ENCODE data around the gene KDM2B.

- TF ChIP-seq EZH2 (IDR thresholded peaks at IDR 0.05; ENCODE audit: low read length) = no peak
- TF ChIP-seq, protein P1, sequence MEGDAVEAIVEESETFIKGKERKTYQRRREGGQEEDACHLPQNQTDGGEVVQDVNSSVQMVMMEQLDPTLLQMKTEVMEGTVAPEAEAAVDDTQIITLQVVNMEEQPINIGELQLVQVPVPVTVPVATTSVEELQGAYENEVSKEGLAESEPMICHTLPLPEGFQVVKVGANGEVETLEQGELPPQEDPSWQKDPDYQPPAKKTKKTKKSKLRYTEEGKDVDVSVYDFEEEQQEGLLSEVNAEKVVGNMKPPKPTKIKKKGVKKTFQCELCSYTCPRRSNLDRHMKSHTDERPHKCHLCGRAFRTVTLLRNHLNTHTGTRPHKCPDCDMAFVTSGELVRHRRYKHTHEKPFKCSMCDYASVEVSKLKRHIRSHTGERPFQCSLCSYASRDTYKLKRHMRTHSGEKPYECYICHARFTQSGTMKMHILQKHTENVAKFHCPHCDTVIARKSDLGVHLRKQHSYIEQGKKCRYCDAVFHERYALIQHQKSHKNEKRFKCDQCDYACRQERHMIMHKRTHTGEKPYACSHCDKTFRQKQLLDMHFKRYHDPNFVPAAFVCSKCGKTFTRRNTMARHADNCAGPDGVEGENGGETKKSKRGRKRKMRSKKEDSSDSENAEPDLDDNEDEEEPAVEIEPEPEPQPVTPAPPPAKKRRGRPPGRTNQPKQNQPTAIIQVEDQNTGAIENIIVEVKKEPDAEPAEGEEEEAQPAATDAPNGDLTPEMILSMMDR (optimal IDR thresholded peaks at IDR 0.05 in 1 of 3, IDR thresholded peaks at IDR 0.05 in 1 of 3, conservative IDR thresholded peaks at IDR 0.05 in 1 of 3; ENCODE audit: extremely low read depth in 1 of 3, insufficient read depth in 2 of 3, low read length in 3 of 3) = no peak
Observed at GRCh38 chr12:121579190-121579791, 1.5 kb downstream of the KDM2B start.

Measured in keratinocyte (primary cell).